GM23338 (cell line): ENCODE measurements around the gene TCFL5. TPM values are rescaled to one million over a fixed set of nuclear protein-coding genes. Genes with fewer than 3 reads are reported as not detected.

Experiments used
- ATAC-seq: fragments of 200-7000 bp; cut with Tn5 transposase; 3 replicates; pipeline ENCODE4 v1.9.1; 2020
- DNase-seq: peaks from one replicate; pipeline ENCODE4 v3.0.0-alpha.2; 2015; ENCODE audit warnings: low spot score
- H2AFZ ChIP-seq: fragments of 200-600 bp; sonication (generic); 2 replicates; pipeline ENCODE4 v1.8.0; 2016; ENCODE audit warnings: antibody characterized with exemption, mild to moderate bottlenecking, moderate library complexity
- H3F3A ChIP-seq: fragments of 200-600 bp; sonication (generic); replicated peaks from 2 replicates; pipeline ENCODE4 v1.8.0; 2017; ENCODE audit warnings: antibody characterized with exemption, mixed run types, low read depth
- H3K27ac ChIP-seq: fragments of 200-600 bp; sonication (generic); 2 replicates; pipeline ENCODE4 v1.6.1; 2016; ENCODE audit warnings: low read depth
- H3K27me3 ChIP-seq: fragments of 200-600 bp; sonication (generic); 2 replicates; pipeline ENCODE4 v1.8.0; 2016; ENCODE audit warnings: mild to moderate bottlenecking, mixed run types, moderate library complexity; ENCODE audit not compliant: insufficient read depth
- H3K36me3 ChIP-seq: fragments of 200-600 bp; sonication (generic); 2 replicates; pipeline ENCODE4 v1.8.0; 2016; ENCODE audit warnings: mild to moderate bottlenecking; ENCODE audit not compliant: insufficient read depth
- H3K4me1 ChIP-seq: fragments of 200-600 bp; sonication (generic); 2 replicates; pipeline ENCODE4 v1.8.0; 2016; ENCODE audit warnings: mild to moderate bottlenecking, moderate library complexity; ENCODE audit not compliant: insufficient read depth
- H3K4me2 ChIP-seq: fragments of 200-600 bp; sonication (generic); 2 replicates; pipeline ENCODE4 v1.7.1; 2017; ENCODE audit warnings: mixed run types
- H3K4me3 ChIP-seq: fragments of 200-600 bp; sonication (generic); 2 replicates; pipeline ENCODE4 v1.6.1; 2016; ENCODE audit warnings: mixed run types
- H3K79me2 ChIP-seq: fragments of 200-600 bp; sonication (generic); replicated peaks from 2 replicates; pipeline ENCODE4 v1.8.0; 2017; ENCODE audit warnings: mild to moderate bottlenecking; ENCODE audit not compliant: insufficient read depth
- H3K9me2 ChIP-seq: fragments of 200-600 bp; sonication (generic); 2 replicates; pipeline ENCODE4 v1.8.0; 2017; ENCODE audit not compliant: insufficient read depth
- H4K20me1 ChIP-seq: fragments of 200-600 bp; sonication (generic); replicated peaks from 2 replicates; pipeline ENCODE4 v1.8.0; 2017; ENCODE audit warnings: mild to moderate bottlenecking; ENCODE audit not compliant: insufficient read depth
- H3K27ac Mint-ChIP-seq: 2 replicates; pipeline ENCODE4 v1.8.0; 2020; ENCODE audit warnings: inconsistent platforms, mild to moderate bottlenecking, moderate library complexity, mixed read lengths
- H3K27me3 Mint-ChIP-seq: 3 replicates; pipeline ENCODE4 v1.8.0; 2022; ENCODE audit warnings: low read depth, mild to moderate bottlenecking, moderate library complexity, mixed read lengths, inconsistent platforms; ENCODE audit not compliant: insufficient read depth, poor library complexity
- H3K36me3 Mint-ChIP-seq: 3 replicates; pipeline ENCODE4 v1.8.0; 2021; ENCODE audit warnings: low read depth, mild to moderate bottlenecking, inconsistent platforms, moderate library complexity, mixed read lengths
- H3K4me1 Mint-ChIP-seq: 3 replicates; pipeline ENCODE4 v1.8.0; 2020; ENCODE audit warnings: mild to moderate bottlenecking, inconsistent platforms, mixed read lengths
- H3K4me3 Mint-ChIP-seq: 3 replicates; pipeline ENCODE4 v1.8.0; 2021; ENCODE audit warnings: moderate library complexity, mild to moderate bottlenecking, inconsistent platforms, mixed read lengths
- H3K9me3 Mint-ChIP-seq: 3 replicates; pipeline ENCODE4 v1.8.0; 2020; ENCODE audit warnings: moderate library complexity, mild to moderate bottlenecking, inconsistent platforms, mixed read lengths
- CREB1 ChIP-seq: fragments of 250-450 bp; sonication (Bioruptor Pico); IDR thresholded peaks from 2 replicates; pipeline ENCODE4 v1.5.0; 2020; ENCODE audit warnings: low read depth, mild to moderate bottlenecking, moderate library complexity
- CTCF ChIP-seq, 2 experiments: fragments of 200-600 bp in 1 of 2; sonication (generic) in 1 of 2; conservative IDR thresholded peaks; 2 replicates each; pipeline versions ENCODE4 v1.5.1 to v1.6.1; 2016 to 2017; ENCODE audit warnings: antibody characterized with exemption in 2 of 2, low read depth in 2 of 2, mild to moderate bottlenecking in 2 of 2, moderate library complexity in 1 of 2
- ETS1 ChIP-seq: IDR thresholded peaks from 2 replicates; pipeline ENCODE4 v1.6.1; 2016; ENCODE audit warnings: antibody characterized with exemption
- EZH2 ChIP-seq: fragments of 200-600 bp; sonication (generic); IDR thresholded peaks from one replicate; pipeline ENCODE4 v1.8.0; 2017; ENCODE audit warnings: antibody characterized with exemption, mild to moderate bottlenecking, low read depth; ENCODE audit not compliant: unreplicated experiment
- EZH2phosphoT487 ChIP-seq: fragments of 200-600 bp; sonication (generic); IDR thresholded peaks from one replicate; pipeline ENCODE4 v1.8.1; 2018; ENCODE audit warnings: antibody characterized with exemption; ENCODE audit not compliant: unreplicated experiment
- JUNB ChIP-seq: IDR thresholded peaks from one replicate; pipeline ENCODE4 v1.6.1; 2016; ENCODE audit warnings: antibody characterized with exemption; ENCODE audit not compliant: unreplicated experiment
- NANOG ChIP-seq: IDR thresholded peaks from 2 replicates; pipeline ENCODE4 v1.6.1; 2016; ENCODE audit warnings: antibody characterized with exemption, borderline replicate concordance
- POLR2AphosphoS5 ChIP-seq: IDR thresholded peaks from 2 replicates; pipeline ENCODE4 v1.6.1; 2016; ENCODE audit warnings: antibody characterized with exemption, low read depth
- REST ChIP-seq: IDR thresholded peaks from one replicate; pipeline ENCODE4 v1.6.1; 2018; ENCODE audit warnings: antibody characterized with exemption; ENCODE audit not compliant: unreplicated experiment
- STAT1 ChIP-seq: IDR thresholded peaks from one replicate; pipeline ENCODE4 v1.6.1; 2016; ENCODE audit warnings: antibody characterized with exemption; ENCODE audit not compliant: unreplicated experiment
- ZNF114 ChIP-seq: fragments of 250-450 bp; sonication (Bioruptor Pico); IDR thresholded peaks from 2 replicates; pipeline ENCODE4 v1.5.0; 2020; ENCODE audit warnings: mild to moderate bottlenecking, moderate library complexity
- ZNF331 ChIP-seq: fragments of 250-450 bp; sonication (Bioruptor Pico); IDR thresholded peaks from 2 replicates; pipeline ENCODE4 v1.5.0; 2020; ENCODE audit warnings: low read depth, mild to moderate bottlenecking, moderate library complexity
- ZNF462 ChIP-seq: fragments of 250-450 bp; sonication (Bioruptor Pico); IDR thresholded peaks from 2 replicates; pipeline ENCODE4 v1.5.0; 2020; ENCODE audit warnings: mild to moderate bottlenecking, moderate library complexity
- polyA plus RNA-seq: library from polyadenylated mRNA; unstranded; fragments of >200 nt; fragmentation: Nextera tagmentation; extraction: Ambion mirVana; gene quantifications from 2 replicates; pipeline ENCODE4 v1.2.1, GENCODE V29; 2016
- total RNA-seq: library from RNA; depleted of rRNA; stranded (reverse); fragments of >200 nt; shearing (Covaris generic); gene quantifications from 2 replicates; pipeline ENCODE4 v1.2.3, GENCODE V29; 2014

TCFL5 gene
- total and polyA plus RNA-seq, 2 experiments from 2014 or later, result 5.8 to 19.3 TPM

GRCh38 chr20:62830821-62831220, 30.8 kb downstream of the TCFL5 start:
- Mint-ChIP-seq H3K4me1 (peaks cover 25% of the 10 kb centered on the region), H3K9me3 (no peaks in the 10 kb centered on the region), H3K27me3 (peaks cover 6% of the 10 kb centered on the region), H3K36me3 (peaks cover 15% of the 10 kb centered on the region; the same call in 2 of the 3 replicates), H3K4me3 (no peak overlapping the region), H3K27ac (no peak overlapping the region)
- H3K4me2 ChIP-seq, result no peak overlapping the region
- ATAC-seq (no peak), DNase-seq (no peak)
- no peak overlapping the region for H2AFZ ChIP-seq
- no peaks in the 10 kb centered on the region for H3K27me3 ChIP-seq
- no peaks in the 10 kb centered on the region for H3K9me2 ChIP-seq
- H3K4me1 ChIP-seq, result no peaks in the 10 kb centered on the region
- H3K27ac ChIP-seq, result peak overlapping the region; percentile 63; the same call in 1 of the 2 replicates
- no peak overlapping the region for H3K4me3 ChIP-seq
- TF ChIP-seq ZNF114 (no peak), EZH2 (no peak), STAT1 (no peak), ETS1 (no peak), POLR2AphosphoS5 (no peak), EZH2phosphoT487 (no peak), NANOG (no peak), CREB1 (CRISPR knock-in tag) (no peak), REST (no peak), JUNB (no peak), CTCF (conservative IDR thresholded peaks at IDR 0.05; ENCODE audit: low read depth in 2 of 2) (no peak), ZNF462 (CRISPR knock-in tag) (no peak), ZNF331 (no peak)
- no peaks in the 10 kb centered on the region for H3K79me2 ChIP-seq
- H3K36me3 ChIP-seq, result no peaks in the 10 kb centered on the region
- H4K20me1 ChIP-seq, result no peaks in the 10 kb centered on the region
- H3F3A ChIP-seq, result peaks cover 2% of the 10 kb centered on the region; the same call in 1 of the 2 replicates
